ENCODE results near the gene CCL13. TPM values are rescaled to one million over a fixed set of nuclear protein-coding genes. Genes with fewer than 3 reads are reported as not detected.

Gene CCL13
- polyA plus RNA-seq, 1 of the 3 experiments (the other 2 are of a cell fraction), result not detected

GRCh38 chr17:34358631-34359030 is 2.4 kb downstream of the CCL13 start:
- DNase-seq, result no peak
- Histone ChIP-seq H3K4me2 (no peak overlapping the region), H4K20me1 (ENCODE audit: insufficient read depth) (no peaks in the 10 kb centered on the region), H3F3A (replicated peaks; ENCODE audit: insufficient read depth) (no peaks in the 10 kb centered on the region), H3K27me3 (ENCODE audit: insufficient read depth) (no peaks in the 10 kb centered on the region; the same call in 1 of the 2 replicates), H3K9ac (no peak overlapping the region), H3K9me2 (no peaks in the 10 kb centered on the region), H3K4me3 (ENCODE audit: low read depth in 2 of 2, low read length in 1 of 2) (no peak overlapping the region), H3K27ac (ENCODE audit: low read depth in 2 of 2, low read length in 1 of 2) (no peak overlapping the region), H3K9me3 (no peaks in the 10 kb centered on the region), H2AFZ (ENCODE audit: low read depth) (no peak overlapping the region), H3K36me3 (replicated peaks in 1 of 2; ENCODE audit: control insufficient read depth in 1 of 2, insufficient read depth in 2 of 2, low read length in 1 of 2) (no peaks in the 10 kb centered on the region), H3K79me2 (ENCODE audit: insufficient read depth) (no peaks in the 10 kb centered on the region), H3K4me1 (ENCODE audit: control insufficient read depth in 1 of 2, insufficient read depth in 2 of 2, low read depth in 1 of 2, low read length in 1 of 2) (no peaks in the 10 kb centered on the region)
- ChIA-PET POLR2A (no interaction called here), CTCF (interaction anchor here (5.2 to 6.3 kb wide), 2 partner anchors 158 to 191 kb away, joined by 48 to 105 read pairs; no protein-coding TSS in a partner anchor)
- 97% methylated on average over 3 of the region's 3 CpGs for WGBS (ENCODE audit: low lambda C conversion rate)
- TF ChIP-seq SMC3 (IDR thresholded peaks at IDR 0.05; ENCODE audit: low read depth, low read length) (no peak), RAD21 (IDR thresholded peaks at IDR 0.05; ENCODE audit: low read length) (no peak)

DNA sequence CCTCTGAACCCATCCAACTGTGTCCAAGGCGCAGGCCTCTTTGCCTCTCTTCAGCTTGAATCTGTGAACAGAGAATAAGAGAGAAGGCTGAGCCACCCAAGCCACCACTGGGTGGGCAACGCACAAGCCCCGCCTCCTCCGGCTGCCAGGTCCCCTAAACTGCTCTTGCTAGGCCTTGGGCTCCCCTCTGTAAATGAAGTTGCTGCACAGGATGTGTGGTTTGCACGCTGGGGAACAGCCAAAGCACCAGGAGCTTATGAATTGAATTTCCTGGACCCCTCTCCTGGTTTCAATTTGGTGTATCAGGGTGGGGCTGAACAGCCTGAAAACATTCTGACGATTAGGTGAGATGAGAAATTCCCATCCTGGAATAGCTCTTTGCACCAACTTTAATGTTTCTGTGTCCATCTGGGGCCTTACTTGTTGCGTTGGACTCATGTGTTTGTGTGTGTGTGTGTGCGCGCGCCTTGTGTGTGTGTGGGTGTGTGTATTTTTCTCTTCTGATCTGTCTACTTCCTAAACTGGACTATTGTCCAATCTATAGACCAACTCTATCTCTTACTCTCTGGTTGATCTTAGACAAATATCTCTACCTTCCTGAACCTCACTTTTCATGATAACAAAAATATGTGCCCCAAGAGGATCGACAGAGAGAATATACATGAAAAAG is 4.5 kb downstream of the CCL13 start:
- WGBS (ENCODE audit: low lambda C conversion rate), result 68% methylated on average over 10 of the region's 11 CpGs
- no peak overlapping the region for H2AFZ ChIP-seq (ENCODE audit: low read depth)
- POLR2A ChIA-PET, result interaction anchor here (0.7 kb wide), 1 partner anchor 59 kb away, joined by 3 read pairs; no protein-coding TSS in a partner anchor
- H3F3A ChIP-seq (replicated peaks; ENCODE audit: insufficient read depth), result no peaks in the 10 kb centered on the region
- no peak for TF ChIP-seq USF1 (IDR thresholded peaks at IDR 0.05; ENCODE audit: borderline replicate concordance, low read depth)
- no peak for TF ChIP-seq RXRA (IDR thresholded peaks at IDR 0.05; ENCODE audit: borderline replicate concordance, low read depth)
- TF ChIP-seq, protein P1, sequence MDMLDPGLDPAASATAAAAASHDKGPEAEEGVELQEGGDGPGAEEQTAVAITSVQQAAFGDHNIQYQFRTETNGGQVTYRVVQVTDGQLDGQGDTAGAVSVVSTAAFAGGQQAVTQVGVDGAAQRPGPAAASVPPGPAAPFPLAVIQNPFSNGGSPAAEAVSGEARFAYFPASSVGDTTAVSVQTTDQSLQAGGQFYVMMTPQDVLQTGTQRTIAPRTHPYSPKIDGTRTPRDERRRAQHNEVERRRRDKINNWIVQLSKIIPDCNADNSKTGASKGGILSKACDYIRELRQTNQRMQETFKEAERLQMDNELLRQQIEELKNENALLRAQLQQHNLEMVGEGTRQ (IDR thresholded peaks at IDR 0.05; ENCODE audit: borderline replicate concordance, low read depth, low read length), result no peak
- TF ChIP-seq ELF1 (IDR thresholded peaks at IDR 0.05), result no peak
- no peak for TF ChIP-seq GABPA (IDR thresholded peaks at IDR 0.05; ENCODE audit: low read depth)
- TF ChIP-seq NRF1 (IDR thresholded peaks at IDR 0.05; ENCODE audit: low read depth, low read length), result no peak
- no peak for TF ChIP-seq RFX5 (IDR thresholded peaks at IDR 0.05; ENCODE audit: low read length)
- TF ChIP-seq MXI1 (IDR thresholded peaks at IDR 0.05; ENCODE audit: low read depth, low read length), result no peak
- no peak for TF ChIP-seq SMC3 (IDR thresholded peaks at IDR 0.05; ENCODE audit: low read depth, low read length)
- TF ChIP-seq REST (IDR thresholded peaks at IDR 0.05; ENCODE audit: low read depth, low read length), result no peak
- TF ChIP-seq SIN3A (IDR thresholded peaks at IDR 0.05; ENCODE audit: borderline replicate concordance, low read depth, low read length), result no peak
- H3K4me3 ChIP-seq (ENCODE audit: low read depth in 2 of 2, low read length in 1 of 2), result no peak overlapping the region
- no peak overlapping the region for H3K27ac ChIP-seq (ENCODE audit: low read depth in 2 of 2, low read length in 1 of 2)
- H4K20me1 ChIP-seq (ENCODE audit: insufficient read depth), result no peaks in the 10 kb centered on the region
- DNase-seq, result no peak
- no peaks in the 10 kb centered on the region for H3K4me1 ChIP-seq (ENCODE audit: control insufficient read depth in 1 of 2, insufficient read depth in 2 of 2, low read depth in 1 of 2, low read length in 1 of 2)
- no peaks in the 10 kb centered on the region for H3K9me3 ChIP-seq
- H3K27me3 ChIP-seq (ENCODE audit: insufficient read depth), result no peaks in the 10 kb centered on the region; the same call in 1 of the 2 replicates
- H3K4me2 ChIP-seq, result no peak overlapping the region
- H3K9ac ChIP-seq, result no peak overlapping the region
- H3K36me3 ChIP-seq (replicated peaks in 1 of 2; ENCODE audit: control insufficient read depth in 1 of 2, insufficient read depth in 2 of 2, low read length in 1 of 2), result no peaks in the 10 kb centered on the region
- no peaks in the 10 kb centered on the region for H3K79me2 ChIP-seq (ENCODE audit: insufficient read depth)
- H3K9me2 ChIP-seq, result no peaks in the 10 kb centered on the region
- CTCF ChIA-PET, result interaction anchor here (0.5 to 6.3 kb wide), 104 partner anchors 8 to 1532 kb away, joined by 3 to 350 read pairs (median 6); partner anchors contain the start of genes CCL11, CCL7 and CCL8
